Measurements from ENCODE around the gene SDHC.

- TF ChIP-seq BACH2 (CRISPR knock-in tag; IDR thresholded peaks at IDR 0.05; ENCODE audit: borderline replicate concordance), result no peak
- no peak for TF ChIP-seq TCF4 (CRISPR knock-in tag; IDR thresholded peaks at IDR 0.05; ENCODE audit: borderline replicate concordance)
- TF ChIP-seq POU6F1 (CRISPR knock-in tag; IDR thresholded peaks at IDR 0.05; ENCODE audit: borderline replicate concordance, low read depth), result no peak
- no peak for TF ChIP-seq ISL1 (CRISPR knock-in tag; IDR thresholded peaks at IDR 0.05)
- no peak for TF ChIP-seq ESRRG (CRISPR knock-in tag; IDR thresholded peaks at IDR 0.05)
- TF ChIP-seq ZNF70 (CRISPR knock-in tag; IDR thresholded peaks at IDR 0.05), result no peak
- no peak for TF ChIP-seq ZFP30 (CRISPR knock-in tag; IDR thresholded peaks at IDR 0.05)
- TF ChIP-seq, protein P1, sequence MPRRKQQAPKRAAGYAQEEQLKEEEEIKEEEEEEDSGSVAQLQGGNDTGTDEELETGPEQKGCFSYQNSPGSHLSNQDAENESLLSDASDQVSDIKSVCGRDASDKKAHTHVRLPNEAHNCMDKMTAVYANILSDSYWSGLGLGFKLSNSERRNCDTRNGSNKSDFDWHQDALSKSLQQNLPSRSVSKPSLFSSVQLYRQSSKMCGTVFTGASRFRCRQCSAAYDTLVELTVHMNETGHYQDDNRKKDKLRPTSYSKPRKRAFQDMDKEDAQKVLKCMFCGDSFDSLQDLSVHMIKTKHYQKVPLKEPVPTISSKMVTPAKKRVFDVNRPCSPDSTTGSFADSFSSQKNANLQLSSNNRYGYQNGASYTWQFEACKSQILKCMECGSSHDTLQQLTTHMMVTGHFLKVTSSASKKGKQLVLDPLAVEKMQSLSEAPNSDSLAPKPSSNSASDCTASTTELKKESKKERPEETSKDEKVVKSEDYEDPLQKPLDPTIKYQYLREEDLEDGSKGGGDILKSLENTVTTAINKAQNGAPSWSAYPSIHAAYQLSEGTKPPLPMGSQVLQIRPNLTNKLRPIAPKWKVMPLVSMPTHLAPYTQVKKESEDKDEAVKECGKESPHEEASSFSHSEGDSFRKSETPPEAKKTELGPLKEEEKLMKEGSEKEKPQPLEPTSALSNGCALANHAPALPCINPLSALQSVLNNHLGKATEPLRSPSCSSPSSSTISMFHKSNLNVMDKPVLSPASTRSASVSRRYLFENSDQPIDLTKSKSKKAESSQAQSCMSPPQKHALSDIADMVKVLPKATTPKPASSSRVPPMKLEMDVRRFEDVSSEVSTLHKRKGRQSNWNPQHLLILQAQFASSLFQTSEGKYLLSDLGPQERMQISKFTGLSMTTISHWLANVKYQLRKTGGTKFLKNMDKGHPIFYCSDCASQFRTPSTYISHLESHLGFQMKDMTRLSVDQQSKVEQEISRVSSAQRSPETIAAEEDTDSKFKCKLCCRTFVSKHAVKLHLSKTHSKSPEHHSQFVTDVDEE (CRISPR knock-in tag; IDR thresholded peaks at IDR 0.05), result no peak
- TF ChIP-seq ZC3H10 (CRISPR knock-in tag; IDR thresholded peaks at IDR 0.05), result no peak
- TF ChIP-seq CSDC2 (CRISPR knock-in tag; IDR thresholded peaks at IDR 0.05), result no peak
These were observed 6.1 kb upstream of the SDHC start for GRCh38 chr1:161307892-161308638.

Data from SK-N-SH treated with all-trans-retinoic acid at 6 μM for 48 hours (cell line).